Measurements from ENCODE around the gene PKNOX2.

The PKNOX2 gene

GRCh38 chr11:125164422-125165110, at the start of gene PKNOX2:
PKNOX2 (plus strand) TSS chr11:125164751; CDS start chr11:125351306, 186,555 bp downstream.
- Histone ChIP-seq H3K4me3 (peak within 1 kb of the TSS; percentile 71), H3K4me1 (peaks cover 35% of the 10 kb centered on the region), H3K36me3 (replicated peaks) (no peaks in the 10 kb centered on the region), H3K27me3 (ENCODE audit: low read depth) (no peaks in the 10 kb centered on the region), H3K9me3 (no peaks in the 10 kb centered on the region)
- peak; percentile 86 to 92 for DNase-seq (ENCODE audit: low spot score in 2 of 2)
- in situ Hi-C loops (cut with MboI; ENCODE audit: low sequenced_read_pairs): no loop called here

DNA sequence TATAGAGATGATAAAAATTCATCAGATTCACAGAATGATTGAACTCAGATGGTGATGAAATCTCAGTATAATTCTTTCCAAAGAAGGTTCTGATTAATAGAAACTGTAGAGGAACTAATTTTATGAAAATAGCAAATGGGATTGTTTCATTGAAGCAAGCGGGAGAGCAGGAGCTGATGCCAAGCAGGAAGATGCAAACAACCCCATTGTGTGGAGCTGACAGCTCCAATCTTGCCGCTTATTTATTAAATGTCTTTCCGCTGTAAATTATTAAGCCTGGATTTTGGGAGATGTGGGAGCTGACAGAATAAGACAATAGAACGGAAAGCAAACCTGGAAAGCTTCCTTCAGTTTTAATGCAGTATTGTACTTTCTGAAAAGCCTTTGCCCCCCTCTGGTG, 47.1 kb upstream of the PKNOX2 start:
- H3K4me3 ChIP-seq: no peak overlapping the region
- DNase-seq (ENCODE audit: low spot score in 2 of 2): no peak
- in situ Hi-C loops (cut with MboI; ENCODE audit: low sequenced_read_pairs): no loop called here
- H3K9me3 ChIP-seq: no peaks in the 10 kb centered on the region
- H3K36me3 ChIP-seq (replicated peaks): no peaks in the 10 kb centered on the region
- H3K27me3 ChIP-seq (ENCODE audit: low read depth): no peaks in the 10 kb centered on the region
- H3K4me1 ChIP-seq: no peaks in the 10 kb centered on the region

DNA sequence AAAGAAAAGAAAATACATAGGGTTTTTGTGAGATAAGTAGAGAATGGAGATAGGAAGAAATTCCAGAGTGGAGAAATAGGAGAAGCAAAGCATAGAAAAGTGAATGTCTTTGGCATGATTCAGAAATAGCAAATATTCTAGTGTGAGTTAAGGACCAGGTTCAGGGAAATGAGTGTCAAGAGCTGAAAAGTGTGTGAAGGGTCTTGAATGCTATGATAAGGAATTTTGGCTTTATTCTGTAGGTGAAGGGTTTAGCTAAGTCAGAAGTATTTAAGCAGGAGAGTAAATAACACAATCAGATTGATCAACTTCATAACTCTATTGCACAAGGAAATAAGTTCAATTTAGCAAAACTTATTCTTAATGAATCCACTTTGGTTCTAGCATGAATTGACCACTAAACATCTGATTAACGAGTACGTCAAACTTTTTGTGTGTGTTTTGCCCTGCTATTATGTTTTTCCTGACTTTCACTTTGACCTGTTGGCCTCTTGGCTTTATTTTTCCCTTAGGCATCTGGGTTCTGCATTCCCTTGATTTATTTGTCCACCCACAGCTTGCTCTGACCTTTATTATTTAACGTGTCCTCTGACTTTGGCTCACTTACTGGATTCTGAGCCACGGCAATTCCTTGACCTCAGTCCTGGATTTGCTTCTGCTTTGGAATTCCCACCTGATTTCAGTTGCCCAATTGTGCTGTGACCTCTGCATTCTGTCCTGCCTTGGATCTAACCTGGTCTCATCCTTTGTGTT, 41.2 kb upstream of the PKNOX2 start:
- H3K4me3 ChIP-seq: no peak overlapping the region
- no peak for DNase-seq (ENCODE audit: low spot score in 2 of 2)
- peaks cover 3% of the 10 kb centered on the region; the same call in 1 of the 2 replicates for H3K27me3 ChIP-seq (ENCODE audit: low read depth)
- no peaks in the 10 kb centered on the region for H3K4me1 ChIP-seq
- in situ Hi-C loops (cut with MboI; ENCODE audit: low sequenced_read_pairs): no loop called here
- H3K9me3 ChIP-seq: no peaks in the 10 kb centered on the region
- H3K36me3 ChIP-seq (replicated peaks): no peaks in the 10 kb centered on the region

DNA sequence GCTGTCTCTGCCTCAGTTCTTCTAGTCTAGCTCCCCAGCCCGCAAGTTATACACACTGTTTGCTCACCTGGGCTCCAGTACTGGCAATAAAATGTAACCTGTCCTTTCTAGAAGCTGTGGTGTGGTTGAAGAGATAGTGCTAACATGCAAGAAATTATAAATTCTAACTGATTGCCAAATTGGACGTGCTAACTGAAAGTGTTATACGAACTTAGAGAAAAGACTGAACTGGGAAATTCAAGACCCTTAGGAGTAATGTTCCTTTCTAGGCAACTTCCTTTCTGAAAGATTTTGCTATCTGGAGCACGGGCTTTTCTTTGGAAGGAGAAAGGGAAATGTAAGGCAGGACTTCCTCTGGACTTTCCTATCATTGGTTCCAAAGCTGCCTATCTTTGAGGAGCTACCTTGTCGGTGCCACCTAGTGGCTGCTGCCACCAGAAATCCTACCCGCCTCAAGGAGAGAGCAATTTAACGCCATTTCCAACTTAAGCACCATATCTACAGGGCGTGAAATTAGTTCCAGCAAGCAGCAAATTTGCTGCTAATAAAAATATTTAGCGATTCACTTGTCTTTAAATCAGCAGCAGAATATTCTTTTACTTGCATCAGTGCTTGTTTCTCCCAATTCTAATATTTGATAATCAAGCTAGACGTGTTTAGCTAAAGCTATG, 40.5 kb upstream of the PKNOX2 start:
- H3K36me3 ChIP-seq (replicated peaks): no peaks in the 10 kb centered on the region
- DNase-seq (ENCODE audit: low spot score in 2 of 2): peak; percentile 63 to 73
- no peaks in the 10 kb centered on the region for H3K9me3 ChIP-seq
- no peaks in the 10 kb centered on the region for H3K4me1 ChIP-seq
- no peak overlapping the region for H3K4me3 ChIP-seq
- peaks cover 6% of the 10 kb centered on the region for H3K27me3 ChIP-seq (ENCODE audit: low read depth)
- in situ Hi-C loops (cut with MboI; ENCODE audit: low sequenced_read_pairs): no loop called here

DNA sequence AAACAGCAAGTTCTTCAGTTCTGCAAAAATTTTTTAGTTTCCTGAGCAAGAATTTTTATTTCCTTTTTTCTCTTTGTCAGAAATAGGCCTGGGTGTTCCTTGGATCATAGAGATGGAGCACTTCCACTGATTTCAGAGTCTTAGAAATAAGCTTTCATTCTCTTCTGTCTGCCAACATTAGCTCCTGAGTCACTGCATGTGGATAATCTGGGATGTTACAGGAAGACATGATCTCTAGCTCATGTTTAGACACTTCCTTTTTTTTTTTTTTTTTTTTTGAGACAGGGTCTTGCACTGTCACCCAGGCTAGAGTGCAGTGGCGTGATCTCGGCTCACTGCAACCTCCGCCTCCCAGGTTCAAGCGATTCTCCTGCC, 39.9 kb upstream of the PKNOX2 start:
- no peaks in the 10 kb centered on the region for H3K36me3 ChIP-seq (replicated peaks)
- peaks cover 9% of the 10 kb centered on the region for H3K27me3 ChIP-seq (ENCODE audit: low read depth)
- in situ Hi-C loops (cut with MboI; ENCODE audit: low sequenced_read_pairs): no loop called here
- DNase-seq (ENCODE audit: low spot score in 2 of 2): no peak
- no peaks in the 10 kb centered on the region for H3K4me1 ChIP-seq
- H3K9me3 ChIP-seq: no peaks in the 10 kb centered on the region
- no peak overlapping the region for H3K4me3 ChIP-seq

DNA sequence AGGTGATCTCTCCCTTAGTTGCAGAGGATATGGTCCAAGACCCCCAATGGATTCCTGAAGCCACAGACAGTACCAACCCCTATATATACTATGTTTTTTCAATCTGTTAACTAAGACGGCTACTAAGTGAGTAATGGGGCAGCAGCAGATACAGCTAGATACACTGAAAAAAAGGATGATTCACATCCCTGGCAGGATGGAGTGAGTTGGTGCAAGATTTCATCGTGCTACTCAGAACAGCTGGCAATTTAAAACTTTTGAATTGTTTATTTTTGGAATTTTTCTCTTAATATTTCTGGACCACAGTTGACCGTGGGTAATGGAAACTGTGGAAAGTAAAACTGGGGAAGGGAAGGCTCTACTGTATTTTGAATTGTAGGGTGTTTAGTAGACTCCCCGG, 36.1 kb upstream of the PKNOX2 start:
- no peak for DNase-seq (ENCODE audit: low spot score in 2 of 2)
- H3K4me3 ChIP-seq: no peak overlapping the region
- H3K27me3 ChIP-seq (ENCODE audit: low read depth): peaks cover 9% of the 10 kb centered on the region
- H3K36me3 ChIP-seq (replicated peaks): no peaks in the 10 kb centered on the region
- no peaks in the 10 kb centered on the region for H3K9me3 ChIP-seq
- no peaks in the 10 kb centered on the region for H3K4me1 ChIP-seq
- in situ Hi-C loops (cut with MboI; ENCODE audit: low sequenced_read_pairs): no loop called here

DNA sequence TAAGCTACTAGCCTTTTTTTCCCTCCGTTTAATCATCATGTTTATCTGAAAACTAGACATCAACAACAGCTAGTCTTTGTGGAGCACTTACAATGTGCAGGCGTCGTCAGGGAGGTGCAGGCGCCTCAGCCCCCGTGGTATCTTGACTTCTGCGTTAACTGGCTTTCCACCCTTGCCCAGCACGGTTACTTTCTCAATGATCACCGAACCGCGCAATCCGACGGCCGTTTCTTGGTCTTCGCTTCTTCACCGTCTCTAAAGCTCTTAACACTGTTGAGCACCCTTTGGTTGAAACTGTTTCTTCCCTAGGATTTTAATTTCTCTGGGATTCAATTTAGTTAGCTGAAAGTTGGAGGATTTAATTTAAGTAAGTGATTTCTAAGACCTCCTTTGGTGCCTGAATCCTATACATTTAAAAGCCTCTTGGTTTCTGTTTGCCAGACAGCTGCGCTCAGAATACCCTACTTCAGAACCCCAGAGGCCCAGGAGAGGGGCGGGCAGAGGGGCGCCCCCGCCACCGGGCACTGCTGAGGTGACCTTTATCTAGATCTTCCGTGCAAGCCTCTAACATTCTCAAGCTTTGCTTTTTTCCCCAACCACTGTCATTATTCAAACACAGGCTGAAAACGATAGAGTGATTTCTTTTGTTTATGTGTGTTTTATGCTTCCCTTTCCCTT, 35.1 kb upstream of the PKNOX2 start:
- no peaks in the 10 kb centered on the region for H3K4me1 ChIP-seq
- H3K36me3 ChIP-seq (replicated peaks): no peaks in the 10 kb centered on the region
- no peaks in the 10 kb centered on the region for H3K9me3 ChIP-seq
- in situ Hi-C loops (cut with MboI; ENCODE audit: low sequenced_read_pairs): no loop called here
- H3K27me3 ChIP-seq (ENCODE audit: low read depth): peaks cover 9% of the 10 kb centered on the region
- no peak overlapping the region for H3K4me3 ChIP-seq
- DNase-seq (ENCODE audit: low spot score in 2 of 2): no peak

DNA sequence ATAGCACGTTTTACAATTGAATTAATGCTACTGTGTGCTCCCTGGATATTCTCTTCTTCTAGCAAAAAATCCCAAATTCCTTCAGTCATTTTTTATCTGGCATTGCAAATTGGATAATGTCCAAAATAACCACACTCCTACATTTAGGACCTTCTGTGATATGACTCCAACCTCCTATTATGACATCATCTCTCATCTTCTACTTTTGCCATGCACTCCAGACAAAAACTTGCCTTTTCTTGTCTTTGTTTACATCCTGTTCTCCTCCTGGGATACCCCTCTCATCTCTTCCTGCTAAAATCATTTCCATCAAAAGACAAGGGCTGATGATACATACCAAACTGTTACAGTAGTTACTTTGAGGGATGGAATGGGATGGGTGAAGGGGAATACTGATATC, 32.5 kb upstream of the PKNOX2 start:
- peaks cover 9% of the 10 kb centered on the region for H3K27me3 ChIP-seq (ENCODE audit: low read depth)

GRCh38 chr11:125132596-125132995, 32.0 kb upstream of the PKNOX2 start:
- in situ Hi-C loops (cut with MboI; ENCODE audit: low sequenced_read_pairs): no loop called here
- Histone ChIP-seq H3K27me3 (ENCODE audit: low read depth) (peaks cover 9% of the 10 kb centered on the region), H3K36me3 (replicated peaks) (no peaks in the 10 kb centered on the region), H3K4me3 (no peak overlapping the region), H3K4me1 (no peaks in the 10 kb centered on the region), H3K9me3 (no peaks in the 10 kb centered on the region)
- DNase-seq (ENCODE audit: low spot score in 2 of 2): no peak

More for the DNA sequence above, 32.5 kb upstream of the PKNOX2 start:
- Histone ChIP-seq H3K4me1 (no peaks in the 10 kb centered on the region), H3K4me3 (no peak overlapping the region), H3K36me3 (replicated peaks) (no peaks in the 10 kb centered on the region), H3K9me3 (no peaks in the 10 kb centered on the region)
- no peak for DNase-seq (ENCODE audit: low spot score in 2 of 2)
- in situ Hi-C loops (cut with MboI; ENCODE audit: low sequenced_read_pairs): no loop called here

GRCh38 chr11:125136001-125136400, 28.6 kb upstream of the PKNOX2 start:
- Histone ChIP-seq H3K36me3 (replicated peaks) (no peaks in the 10 kb centered on the region), H3K9me3 (no peaks in the 10 kb centered on the region), H3K27me3 (ENCODE audit: low read depth) (no peaks in the 10 kb centered on the region), H3K4me3 (no peak overlapping the region), H3K4me1 (peaks cover 10% of the 10 kb centered on the region)
- DNase-seq (ENCODE audit: low spot score in 2 of 2): no peak
- in situ Hi-C loops (cut with MboI; ENCODE audit: low sequenced_read_pairs): no loop called here

DNA sequence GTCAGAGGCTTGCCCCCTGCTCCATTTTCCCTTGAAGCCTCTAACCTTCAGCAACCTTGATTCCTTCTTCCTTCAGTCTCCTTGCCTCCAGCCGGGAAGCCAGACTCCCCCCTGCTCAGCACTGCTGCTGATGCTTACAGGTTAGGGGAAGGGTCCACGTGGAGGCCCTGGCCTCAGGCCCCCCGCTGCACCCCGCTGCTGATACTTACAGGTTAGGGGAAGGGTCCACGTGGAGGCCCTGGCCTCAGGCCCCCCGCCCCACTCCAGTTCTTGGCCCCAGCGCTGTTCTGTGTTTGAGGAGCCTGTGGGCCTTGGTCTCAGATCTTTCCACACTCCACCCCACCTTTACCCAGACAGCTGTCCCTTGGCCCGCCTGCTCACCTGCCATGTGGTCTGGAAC, 25.6 kb upstream of the PKNOX2 start:
- Histone ChIP-seq H3K36me3 (replicated peaks) (no peaks in the 10 kb centered on the region), H3K27me3 (ENCODE audit: low read depth) (no peaks in the 10 kb centered on the region), H3K4me1 (peaks cover 20% of the 10 kb centered on the region), H3K9me3 (no peaks in the 10 kb centered on the region), H3K4me3 (no peak overlapping the region)
- no peak for DNase-seq (ENCODE audit: low spot score in 2 of 2)
- in situ Hi-C loops (cut with MboI; ENCODE audit: low sequenced_read_pairs): no loop called here

DNA sequence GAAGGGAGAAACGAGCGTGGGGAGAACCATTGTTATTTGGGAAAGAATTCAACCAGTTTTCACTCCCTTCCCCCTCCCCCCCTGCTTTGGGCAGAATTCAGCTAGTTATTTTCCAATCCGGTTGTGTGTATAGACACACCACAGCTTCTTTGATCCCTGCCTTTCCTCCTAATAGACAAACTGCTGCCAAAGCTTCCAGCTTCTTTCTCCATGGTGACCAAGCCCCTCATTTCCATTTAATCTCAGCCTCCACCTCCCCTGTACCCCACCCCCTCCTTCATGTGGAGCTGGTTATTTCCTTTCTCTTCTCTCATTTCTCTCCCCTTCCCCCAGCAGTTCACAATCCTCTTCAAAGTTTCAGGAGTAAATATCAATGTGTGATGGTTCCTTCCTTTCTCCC, 24.8 kb upstream of the PKNOX2 start:
- H3K9me3 ChIP-seq: no peaks in the 10 kb centered on the region
- DNase-seq (ENCODE audit: low spot score in 2 of 2): no peak
- H3K36me3 ChIP-seq (replicated peaks): no peaks in the 10 kb centered on the region
- H3K4me1 ChIP-seq: peaks cover 20% of the 10 kb centered on the region
- no peak overlapping the region for H3K4me3 ChIP-seq
- in situ Hi-C loops (cut with MboI; ENCODE audit: low sequenced_read_pairs): loop anchor here (10.0 kb wide), 1 partner anchor 45 kb away; no protein-coding TSS in a partner anchor
- H3K27me3 ChIP-seq (ENCODE audit: low read depth): no peaks in the 10 kb centered on the region

DNA sequence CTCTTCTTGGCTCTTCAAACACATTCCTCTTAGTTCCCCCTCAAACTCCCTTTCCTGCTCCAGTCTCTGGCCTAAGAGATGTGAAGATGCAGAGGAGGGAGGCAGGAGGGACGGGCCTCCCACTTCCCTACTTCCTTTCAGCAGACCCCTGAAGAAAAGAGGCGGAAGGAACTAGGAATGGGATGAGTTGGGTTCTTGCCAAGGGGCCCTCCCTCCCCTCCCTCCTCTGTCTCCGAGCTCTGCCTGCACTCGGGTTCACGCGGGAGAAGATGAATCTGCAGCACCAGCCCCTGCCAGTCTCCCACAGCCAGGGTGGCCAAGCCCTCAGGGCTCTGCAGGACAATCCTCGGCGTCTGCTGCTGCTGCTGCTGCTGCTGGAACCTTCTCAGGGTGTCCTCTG, 24.3 kb upstream of the PKNOX2 start:
- no peak for DNase-seq (ENCODE audit: low spot score in 2 of 2)
- Histone ChIP-seq H3K9me3 (no peaks in the 10 kb centered on the region), H3K27me3 (ENCODE audit: low read depth) (no peaks in the 10 kb centered on the region), H3K4me1 (peaks cover 20% of the 10 kb centered on the region), H3K36me3 (replicated peaks) (no peaks in the 10 kb centered on the region), H3K4me3 (no peak overlapping the region)
- in situ Hi-C loops (cut with MboI; ENCODE audit: low sequenced_read_pairs): loop anchor here (10.0 kb wide), 1 partner anchor 45 kb away; no protein-coding TSS in a partner anchor

Data from HAP-1 (cell line).